Prostate gland (tissue), 2 donors: ENCODE measurements around the gene AXDND1.

Experiments
- CTCF ChIP-seq, 4 experiments: fragments of 200-600 bp in 2 of 4; fragments of 450-650 bp in 2 of 4; sonication (generic) in 2 of 4; IDR thresholded peaks; 1 replicate in 3 of 4; 2 replicates in 1 of 4; pipeline ENCODE4 v1.5.1; 2016 to 2019; ENCODE audit warnings: antibody characterized with exemption in 4 of 4, mild to moderate bottlenecking in 2 of 4, moderate library complexity in 2 of 4
- POLR2AphosphoS5 ChIP-seq: sonication (generic); formaldehyde crosslinking; IDR thresholded peaks from one replicate; pipeline ENCODE4 v1.6.1; 2017; ENCODE audit warnings: antibody characterized with exemption

- TF ChIP-seq POLR2AphosphoS5 (no peak), CTCF (IDR thresholded peaks at IDR 0.05) (no peak)
These were observed 127.6 kb downstream of the AXDND1 start for GRCh38 chr1:179493323-179493722.
